GM12878 (cell line): ENCODE measurements around the gene TNFAIP8L2. TPM values are rescaled to one million over a fixed set of nuclear protein-coding genes. Genes with fewer than 3 reads are reported as not detected.

Experiments
- ATAC-seq: fragments of 200-7000 bp; cut with Tn5 transposase; 3 replicates; pipeline ENCODE4 v1.9.1; 2020; ENCODE audit warnings: mild to moderate bottlenecking, moderate library complexity
- BruUV-seq: library from RNA; stranded (reverse); fragments of 400-500 nt; replicated peaks from 2 replicates; lab custom pipeline; 2021; lab: Mats Ljungman, UMichigan
- CTCF ChIA-PET: fragments of 300-600 bp; sonication (Branson Sonifier 250); formaldehyde crosslinking; extraction: SDS; loops from one replicate; lab custom pipeline; 2021; ENCODE audit warnings: inconsistent platforms; lab: Yijun Ruan, JAX
- POLR2A ChIA-PET: fragments of 350-600 bp; formaldehyde crosslinking; extraction: SDS; loops from one replicate; lab custom pipeline; 2021; ENCODE audit warnings: inconsistent platforms; lab: Charles Lee
- RAD21 ChIA-PET: fragments of 300-600 bp; sonication (Branson Sonifier 250); formaldehyde crosslinking; loops from one replicate; lab custom pipeline; 2023; ENCODE audit warnings: antibody characterized with exemption; ENCODE audit not compliant: unreplicated experiment; lab: Charles Lee
- SMC1A ChIA-PET: fragments of 300-600 bp; sonication (Branson Sonifier 250); formaldehyde crosslinking; loops from one replicate; lab custom pipeline; 2023; ENCODE audit not compliant: unreplicated experiment, uncharacterized antibody; lab: Charles Lee
- DNase-seq: peaks from one replicate; pipeline ENCODE4 v3.0.0-alpha.2; 2011; ENCODE audit warnings: low read depth, low spot score
- FAIRE-seq: peaks from 3 replicates; lab custom pipeline; 2011; peaks lifted over from hg19 to GRCh38; lab: Jason Lieb, UNC
- H2AFZ ChIP-seq: 2 replicates; pipeline ENCODE4 v1.6.0; 2011; ENCODE audit warnings: low read depth, low read length, control low read depth; ENCODE audit not compliant: control insufficient read depth
- H3K27ac ChIP-seq: 2 replicates; pipeline ENCODE4 v1.5.1; 2011; ENCODE audit warnings: control low read depth; ENCODE audit not compliant: control insufficient read depth, insufficient read depth
- H3K27me3 ChIP-seq, 2 experiments: replicated peaks in 1 of 2; 2 replicates each; pipeline versions ENCODE4 v1.6.0 to v1.6.1; 2011; ENCODE audit warnings: low read length in 1 of 2; ENCODE audit not compliant: control insufficient read depth in 2 of 2, insufficient read depth in 2 of 2
- H3K36me3 ChIP-seq, 2 experiments: 2 replicates each; pipeline ENCODE4 v1.5.1; 2011; ENCODE audit warnings: low read length in 1 of 2; ENCODE audit not compliant: control insufficient read depth in 2 of 2, insufficient read depth in 2 of 2
- H3K4me1 ChIP-seq: 2 replicates; pipeline ENCODE4 v1.6.1; 2011; ENCODE audit warnings: mild to moderate bottlenecking, low read length, moderate library complexity, mixed read lengths; ENCODE audit not compliant: control insufficient read depth, insufficient read depth
- H3K4me2 ChIP-seq: 2 replicates; pipeline ENCODE4 v1.6.0; 2011; ENCODE audit warnings: control low read depth; ENCODE audit not compliant: control insufficient read depth, insufficient read depth
- H3K4me3 ChIP-seq: fragments of 200-600 bp; sonication (generic); 2 replicates; pipeline ENCODE4 v1.5.1; 2016
- H3K79me2 ChIP-seq: 2 replicates; pipeline ENCODE4 v1.6.0; 2011; ENCODE audit warnings: low read length; ENCODE audit not compliant: control insufficient read depth, insufficient read depth
- H3K9ac ChIP-seq: 2 replicates; pipeline ENCODE4 v1.8.0; 2011; ENCODE audit warnings: low read length, control low read depth, mixed read lengths; ENCODE audit not compliant: control insufficient read depth, insufficient read depth
- H3K9me3 ChIP-seq: replicated peaks from 3 replicates; pipeline ENCODE4 v1.5.1; 2011; ENCODE audit warnings: mild to moderate bottlenecking, low read length; ENCODE audit not compliant: control insufficient read depth, insufficient read depth
- H4K20me1 ChIP-seq: 2 replicates; pipeline ENCODE4 v1.6.0; 2011; ENCODE audit not compliant: control insufficient read depth, insufficient read depth
- BCL3 ChIP-seq: IDR thresholded peaks from 2 replicates; pipeline ENCODE4 v1.6.1; 2011; ENCODE audit warnings: borderline replicate concordance, low read depth, mild to moderate bottlenecking, moderate library complexity, low read length; ENCODE audit not compliant: insufficient read depth, poor library complexity, severe bottlenecking
- CBX3 ChIP-seq: fragments of 200-600 bp; sonication (generic); IDR thresholded peaks from 2 replicates; pipeline ENCODE4 v1.6.1; 2016; ENCODE audit warnings: low read depth, borderline replicate concordance
- CHD1 ChIP-seq: IDR thresholded peaks from 2 replicates; pipeline ENCODE4 v1.6.1; 2012; ENCODE audit warnings: low read depth, low read length, improper control_type of control experiment
- EZH2 ChIP-seq: IDR thresholded peaks from 2 replicates; pipeline ENCODE4 v1.6.1; 2012; ENCODE audit warnings: low read depth, mild to moderate bottlenecking, control low read depth, inconsistent platforms, low read length, borderline replicate concordance; ENCODE audit not compliant: control insufficient read depth
- GABPA ChIP-seq: IDR thresholded peaks from 2 replicates; pipeline ENCODE4 v1.6.1; 2014; ENCODE audit warnings: antibody characterized with exemption, low read depth, mild to moderate bottlenecking, inconsistent platforms
- PBX3 ChIP-seq: IDR thresholded peaks from 2 replicates; pipeline ENCODE4 v1.6.1; 2011; ENCODE audit warnings: mild to moderate bottlenecking, low read depth, low read length, moderate library complexity; ENCODE audit not compliant: insufficient replicate concordance
- POLR2AphosphoS2 ChIP-seq: IDR thresholded peaks from 2 replicates; pipeline ENCODE4 v1.6.1; 2011; ENCODE audit warnings: low read depth, mild to moderate bottlenecking, low read length, improper control_type of control experiment, moderate library complexity
- SMAD5 ChIP-seq: IDR thresholded peaks from 2 replicates; pipeline ENCODE4 v1.6.1; 2016; ENCODE audit warnings: antibody characterized with exemption, low read depth
- SPI1 ChIP-seq: IDR thresholded peaks from 2 replicates; pipeline ENCODE4 v1.6.1; 2011; ENCODE audit warnings: low read depth, mild to moderate bottlenecking, low read length, moderate library complexity, borderline replicate concordance; ENCODE audit not compliant: insufficient read depth
- SRF ChIP-seq, 2 experiments: IDR thresholded peaks; 2 replicates each; pipeline ENCODE4 v1.6.1; 2011; ENCODE audit warnings: low read depth in 2 of 2, low read length in 2 of 2, mild to moderate bottlenecking in 1 of 2, moderate library complexity in 1 of 2
- TCF3 ChIP-seq: IDR thresholded peaks from 2 replicates; pipeline ENCODE4 v1.6.1; 2012; ENCODE audit warnings: low read depth, mild to moderate bottlenecking, low read length, borderline replicate concordance; ENCODE audit not compliant: insufficient read depth
- YBX1 ChIP-seq: fragments of 450-650 bp; IDR thresholded peaks from 2 replicates; pipeline ENCODE4 v1.6.1; 2016; ENCODE audit warnings: antibody characterized with exemption
- ZNF207 ChIP-seq: fragments of 450-650 bp; IDR thresholded peaks from 2 replicates; pipeline ENCODE4 v1.6.1; 2014; ENCODE audit warnings: antibody characterized with exemption, mild to moderate bottlenecking, borderline replicate concordance
- WGBS: methylation state at CpG from one replicate; pipeline ENCODE4 v1.1.6; 2016; ENCODE audit warnings: low lambda C conversion rate; ENCODE audit not compliant: insufficient replicate concordance, insufficient coverage; ENCODE audit errors: missing lambda C conversion rate; 5-methylcytosine and 5-hydroxymethylcytosine counted together
- in situ Hi-C: fragments of 300-500 bp; cut with MboI; formaldehyde crosslinking; loops from 9 replicates; pipeline ENCODE4 v1.14.3; 2018; ENCODE audit warnings: mixed read lengths
- intact Hi-C: fragments of 100-400 bp; cut with micrococcal nuclease; formaldehyde crosslinking; loops from one replicate; pipeline ENCODE4 v1.14.2; 2022; ENCODE audit not compliant: unreplicated experiment
- polyA plus RNA-seq, 11 experiments: library from polyadenylated mRNA; depleted of rRNA in 4 of 11; unstranded in 6 of 11; stranded (reverse) in 5 of 11; fragments of >200 nt; fragmentation: Nextera tagmentation in 4 of 11; fragmentation: Illumina TruSeq in 1 of 11; extraction: Ambion mirVana in 4 of 11; extraction: Trizol in 1 of 11; gene quantifications; 1 replicate in 1 of 11; 2 replicates in 10 of 11; pipeline versions ENCODE4 v1.2.1 to v1.2.3, GENCODE V29; 2011 to 2016; ENCODE audit warnings: inconsistent platforms in 2 of 11, missing spikeins in 2 of 11, low read depth in 1 of 11
- total RNA-seq, 4 experiments: library from RNA; depleted of rRNA in 3 of 4; stranded (reverse); fragments of >200 nt in 3 of 4; fragmentation: Illumina TruSeq in 1 of 4; extraction: Trizol in 1 of 4; gene quantifications; 2 replicates each; pipeline versions ENCODE4 v1.2.1 to v1.2.3, GENCODE V29; 2013 to 2021

TNFAIP8L2 gene
- total and polyA plus RNA-seq, 10 of the 15 experiments (the other 5 are each of a cell fraction or from before 2014, with no cell fraction given), result 5.4 to 26.3 (median 14.2) TPM

DNA sequence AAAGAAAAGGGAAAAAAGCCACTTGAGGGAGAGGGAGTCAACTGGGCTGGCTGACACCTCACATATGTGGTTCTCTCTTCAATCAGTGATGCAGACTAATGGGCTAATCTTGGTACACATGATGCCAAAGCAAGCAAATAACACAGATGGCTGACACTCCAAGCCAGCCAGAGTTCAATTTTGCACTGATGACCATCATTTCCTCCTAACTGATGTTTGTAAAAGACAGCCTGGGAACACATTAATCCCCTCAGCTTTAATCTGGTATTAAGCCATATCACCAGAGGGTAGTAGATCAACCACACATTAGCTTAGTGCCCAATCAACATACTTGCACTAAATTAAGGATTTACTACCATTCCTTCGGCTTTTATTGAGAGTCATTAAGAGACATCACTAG lies 30.8 kb downstream of the TNFAIP8L2 start:
- Histone ChIP-seq H3K27me3 (no peaks in the 10 kb centered on the region), H3K9ac (no peak overlapping the region), H3K4me3 (no peak overlapping the region), H4K20me1 (no peaks in the 10 kb centered on the region), H3K4me1 (peaks cover 4% of the 10 kb centered on the region; the same call in 1 of the 2 replicates), H3K36me3 (peaks cover 1 to 12% of the 10 kb centered on the region in 2 experiments; a peak in 3 of 4 replicates), H2AFZ (no peak overlapping the region), H3K9me3 (no peaks in the 10 kb centered on the region), H3K79me2 (peaks cover 24% of the 10 kb centered on the region), H3K27ac (no peak overlapping the region), H3K4me2 (no peak overlapping the region)
- RAD21 ChIA-PET, result no interaction called here
- no peak for FAIRE-seq
- no peak for ATAC-seq
- intact Hi-C loops (no loop called here), in situ Hi-C loops (no loop called here)
- TF ChIP-seq PBX3 (no peak), CHD1 (no peak), GABPA (no peak), SMAD5 (no peak), ZNF207 (no peak), SPI1 (no peak), POLR2AphosphoS2 (no peak), YBX1 (no peak), CBX3 (no peak), EZH2 (no peak), BCL3 (no peak), TCF3 (no peak), SRF (IDR thresholded peaks at IDR 0.05; ENCODE audit: low read depth in 2 of 2, low read length in 2 of 2) (no peak)
- CTCF ChIA-PET, result interaction anchor here (1.6 to 4.2 kb wide), 2 partner anchors 30 to 65 kb away, joined by 6 to 38 read pairs; partner anchors contain the start of gene TNFAIP8L2
- POLR2A ChIA-PET, result interaction anchor here (0.8 to 1.1 kb wide), 2 partner anchors 9 to 140 kb away, joined by 3 to 4 read pairs; no protein-coding TSS in a partner anchor
- WGBS, result 100% methylated on average over 1 of the region's 1 CpG
- SMC1A ChIA-PET, result interaction anchor here (0.8 to 3.2 kb wide), 2 partner anchors 12 to 88 kb away, joined by 3 to 12 read pairs; no protein-coding TSS in a partner anchor
- no TSS peak for BruUV-seq
- no peak for DNase-seq
